NCI-H82 treated with DMSO at 0.1 percent for 48 hours (cell line): ENCODE results near the gene TMEM273.
A peak's percentile ranks its signal among the peaks of the same experiment; 100 is the strongest.

Experiments used
- DNase-seq: peaks from one replicate; lab custom pipeline; 2025; ENCODE audit not compliant: unreplicated experiment; lab: John Stamatoyannopoulos, UW

TMEM273 gene

DNA sequence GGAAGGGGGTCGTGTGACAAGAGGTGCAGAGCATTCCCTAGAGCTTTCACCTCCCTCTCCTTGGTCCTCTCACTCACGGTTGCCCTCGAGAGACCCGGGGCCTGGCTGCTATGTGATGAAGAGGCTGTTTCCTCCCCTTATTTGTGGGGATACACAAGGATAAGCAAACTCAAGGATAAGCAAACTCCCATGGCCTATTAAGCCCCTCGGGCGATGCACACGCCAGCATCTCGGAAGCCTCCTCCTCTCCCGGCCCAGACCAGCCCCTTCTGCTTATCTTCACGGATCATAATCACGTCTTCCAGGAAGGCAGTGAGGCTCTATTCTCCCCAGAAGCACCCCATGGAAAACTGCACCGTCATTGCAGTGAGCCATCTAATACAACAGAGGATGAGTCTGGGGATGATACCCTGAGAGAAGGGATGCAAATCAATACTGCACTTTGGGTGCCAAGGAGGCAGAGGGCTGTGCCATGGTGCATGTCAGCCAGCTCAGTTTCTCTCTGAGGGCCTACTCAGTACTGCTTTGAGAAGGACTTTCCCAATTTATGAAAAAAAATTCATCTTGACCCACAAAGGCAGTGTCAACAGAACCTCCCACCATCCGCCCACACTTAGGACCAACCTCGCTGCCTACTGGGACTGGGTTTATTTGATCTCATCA lies 22.2 kb downstream of the TMEM273 start:
- no peak for DNase-seq

- DNase-seq = no peak
These were observed 22.9 kb downstream of the TMEM273 start for GRCh38 chr10:49165259-49165658.

GRCh38 chr10:49164559-49165188 lies 23.5 kb downstream of the TMEM273 start:
- DNase-seq = peak; percentile 0

DNA sequence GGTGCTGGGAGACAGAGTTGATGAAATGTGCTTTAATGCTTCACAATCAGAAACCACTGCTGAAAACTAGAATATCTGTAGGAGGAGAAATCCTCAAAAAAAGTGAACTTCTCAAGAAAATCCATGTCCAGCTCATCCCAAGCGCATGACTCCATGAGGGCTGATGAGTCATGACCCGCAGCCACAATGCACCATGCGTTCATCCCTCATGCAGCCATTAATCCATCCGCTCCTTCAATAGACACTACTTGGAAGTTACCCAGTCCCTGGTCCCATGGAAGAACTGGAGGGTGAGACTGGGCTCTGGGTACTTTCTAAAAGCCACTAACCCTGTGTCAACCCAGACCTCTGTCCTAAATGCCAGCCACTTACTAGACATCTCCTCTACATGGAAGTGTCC lies 24.4 kb downstream of the TMEM273 start:
- DNase-seq = no peak

- DNase-seq = no peak
These were observed 25.4 kb downstream of the TMEM273 start for GRCh38 chr10:49162761-49163310.

- no peak for DNase-seq
These were observed 26.1 kb downstream of the TMEM273 start for GRCh38 chr10:49162063-49162462.

DNA sequence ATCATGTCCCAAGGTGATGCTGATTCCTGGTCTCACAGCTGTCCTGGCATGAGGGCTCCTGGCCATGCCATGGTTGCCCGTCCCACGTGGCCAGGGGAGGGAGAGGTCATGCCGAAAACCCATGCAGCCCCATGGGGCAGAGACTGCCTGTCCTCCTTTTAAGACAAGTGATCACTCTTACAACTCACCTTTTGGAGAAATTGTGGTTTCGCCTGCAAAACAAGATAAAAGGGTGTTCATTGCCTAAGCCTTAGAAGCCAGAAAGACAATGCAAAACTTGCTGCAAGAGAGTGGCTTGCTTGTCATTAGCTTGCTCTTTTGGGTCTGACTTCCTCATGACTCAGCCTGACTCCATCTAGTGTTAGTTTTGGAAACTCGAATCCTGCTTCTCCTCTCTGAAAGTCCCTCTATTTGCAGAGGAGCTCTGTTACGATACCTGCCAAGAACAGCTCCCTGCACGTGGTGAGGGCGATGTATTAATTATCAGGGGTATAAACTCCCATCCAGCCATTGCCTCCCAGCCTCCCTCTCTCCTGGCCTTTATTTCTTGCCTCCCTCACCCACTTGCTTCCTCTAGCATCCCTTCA lies 26.7 kb downstream of the TMEM273 start:
- DNase-seq = no peak

GRCh38 chr10:49160814-49161213 lies 27.4 kb downstream of the TMEM273 start:
- no peak for DNase-seq

DNA sequence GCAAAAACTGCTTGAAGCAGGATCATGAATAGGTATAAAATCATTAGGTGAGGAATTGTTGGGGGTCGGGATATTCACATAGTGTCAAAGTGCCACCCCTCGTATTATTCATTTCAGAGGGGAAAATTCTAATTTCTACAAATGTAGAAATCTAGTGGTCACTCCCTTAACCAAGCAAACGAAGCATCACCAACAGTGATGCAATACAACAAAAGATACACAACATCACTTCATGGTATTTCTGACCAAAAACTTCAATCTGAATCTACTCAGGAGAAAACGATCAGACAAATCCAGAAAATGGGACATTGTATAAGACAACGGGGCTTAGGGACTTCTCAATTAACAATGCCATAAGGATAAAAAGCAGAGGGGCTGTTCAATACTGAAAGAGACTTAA lies 28.1 kb downstream of the TMEM273 start:
- DNase-seq = no peak

GRCh38 chr10:49158915-49159314 lies 29.3 kb downstream of the TMEM273 start:
- DNase-seq = no peak

GRCh38 chr10:49158404-49158803 lies 29.8 kb downstream of the TMEM273 start:
- DNase-seq = no peak

GRCh38 chr10:49157229-49157628 lies 31.0 kb downstream of the TMEM273 start:
- no peak for DNase-seq

GRCh38 chr10:49154641-49155040 lies 33.5 kb downstream of the TMEM273 start:
- no peak for DNase-seq

GRCh38 chr10:49153971-49154370 lies 34.2 kb downstream of the TMEM273 start:
- no peak for DNase-seq

GRCh38 chr10:49153115-49153514 lies 35.1 kb downstream of the TMEM273 start:
- no peak for DNase-seq

DNA sequence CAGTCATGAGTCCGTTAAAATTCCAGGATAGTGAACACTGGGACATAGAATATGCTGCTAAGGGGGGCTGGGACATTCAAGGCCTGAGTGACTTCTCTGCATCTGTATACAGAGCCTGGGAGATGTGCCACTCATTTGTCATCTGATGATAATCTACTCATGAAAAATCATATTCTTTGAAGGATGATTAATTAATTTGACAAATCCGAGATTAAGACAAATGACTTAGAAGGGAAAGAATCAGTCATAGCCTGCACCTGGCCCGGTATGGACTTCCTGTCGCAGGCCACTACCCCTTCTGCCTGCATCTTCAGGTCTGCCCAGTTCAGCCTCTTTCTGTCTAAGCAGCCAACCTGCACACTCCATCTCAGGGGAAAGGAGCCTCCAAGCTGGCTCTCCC lies 35.5 kb downstream of the TMEM273 start:
- no peak for DNase-seq

DNA sequence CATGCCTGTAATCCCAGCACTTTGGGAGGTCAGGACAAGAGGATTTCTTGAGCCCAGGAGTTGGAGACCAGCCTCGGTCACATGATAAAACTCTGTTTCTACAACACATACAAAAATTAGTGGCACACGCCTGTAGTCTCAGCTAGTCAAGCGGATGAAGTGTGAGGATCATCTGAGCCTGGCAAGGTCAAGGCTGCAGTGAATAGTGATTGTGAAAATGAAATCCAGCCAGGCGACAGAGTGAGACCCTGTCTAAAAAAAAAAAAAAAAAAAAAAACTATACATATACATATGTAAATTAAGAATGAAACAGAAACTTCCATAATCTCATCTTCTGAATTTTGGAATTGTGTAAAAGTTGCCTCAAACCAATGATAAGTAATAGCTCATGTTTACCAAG lies 36.2 kb downstream of the TMEM273 start:
- DNase-seq = no peak

GRCh38 chr10:49151481-49151880 lies 36.7 kb downstream of the TMEM273 start:
- no peak for DNase-seq

GRCh38 chr10:49151025-49151445 lies 37.2 kb downstream of the TMEM273 start:
- DNase-seq = no peak

- no peak for DNase-seq
These were observed 37.8 kb downstream of the TMEM273 start for GRCh38 chr10:49150426-49150825.

- no peak for DNase-seq
These were observed 38.3 kb downstream of the TMEM273 start for GRCh38 chr10:49149881-49150280.

GRCh38 chr10:49144058-49144720 lies 44.0 kb downstream of the TMEM273 start:
- no peak for DNase-seq
